GM10847 (cell line): ENCODE measurements around the gene OVOL3.
A peak's percentile ranks its signal among the peaks of the same experiment; 100 is the strongest.

Experiments used
- POLR2A ChIP-seq: IDR thresholded peaks from 2 replicates; pipeline ENCODE4 v1.6.1; 2011; ENCODE audit not compliant: insufficient read length; ENCODE audit errors: extremely low read depth

The OVOL3 gene

GRCh38 chr19:36114721-36115452 lies 3.9 kb downstream of the OVOL3 start, which contains the start of gene POLR2I:
POLR2I (minus strand) TSS chr19:36114875; CDS start chr19:36114856, 19 bp downstream.
- peak; percentile 73 for TF ChIP-seq POLR2A

- TF ChIP-seq POLR2A = peak; percentile 78
These were observed 4.8 kb downstream of the OVOL3 start, which contains the start of gene TBCB for GRCh38 chr19:36115453-36116343. TBCB (plus strand) TSS chr19:36115468; CDS start chr19:36115561, 93 bp downstream.

- no peak for TF ChIP-seq POLR2A
These were observed 5.3 kb downstream of the OVOL3 start for GRCh38 chr19:36116344-36116637.

- TF ChIP-seq POLR2A = no peak
These were observed 9.4 kb downstream of the OVOL3 start for GRCh38 chr19:36120092-36120983.

GRCh38 chr19:36120984-36121358 lies 10.0 kb downstream of the OVOL3 start:
- no peak for TF ChIP-seq POLR2A

GRCh38 chr19:36121486-36122124 lies 10.7 kb downstream of the OVOL3 start:
- no peak for TF ChIP-seq POLR2A

GRCh38 chr19:36125557-36125956 lies 14.6 kb downstream of the OVOL3 start:
- TF ChIP-seq POLR2A = no peak

GRCh38 chr19:36128392-36128736 lies 17.4 kb downstream of the OVOL3 start:
- TF ChIP-seq POLR2A = no peak

GRCh38 chr19:36136964-36137686 lies 26.2 kb downstream of the OVOL3 start:
- no peak for TF ChIP-seq POLR2A

- TF ChIP-seq POLR2A = no peak
These were observed 28.2 kb downstream of the OVOL3 start for GRCh38 chr19:36139120-36139472.

GRCh38 chr19:36139473-36140303 lies 28.7 kb downstream of the OVOL3 start, which contains the start of gene CAPNS1:
CAPNS1 (plus strand) TSS chr19:36140066; CDS start chr19:36141012, 946 bp downstream.
- peak; percentile 68 for TF ChIP-seq POLR2A

GRCh38 chr19:36140304-36141038 lies 29.5 kb downstream of the OVOL3 start:
- TF ChIP-seq POLR2A = peak; percentile 26
